Fibroblast of lung (primary cell): ENCODE measurements around the gene CDH15. TPM values are rescaled to one million over a fixed set of nuclear protein-coding genes. Genes with fewer than 3 reads are reported as not detected.

Source experiments
- DNase-seq, 2 donors: peaks; one replicate each; pipeline versions ENCODE4 v3.0.0 to v3.0.0-alpha.2; 2010; ENCODE audit warnings: low read depth in 2 of 2
- H2AFZ ChIP-seq: 2 replicates; pipeline ENCODE4 v1.5.1; 2012; ENCODE audit warnings: low read length, control low read depth, inconsistent platforms
- H3K27ac ChIP-seq: 2 replicates; pipeline ENCODE4 v1.5.1; 2011; ENCODE audit warnings: low read length, control low read depth; ENCODE audit not compliant: insufficient read depth
- H3K27me3 ChIP-seq: 2 replicates; pipeline ENCODE4 v1.5.1; 2011; ENCODE audit warnings: mild to moderate bottlenecking, low read length; ENCODE audit not compliant: control insufficient read depth, insufficient read depth
- H3K36me3 ChIP-seq: 2 replicates; pipeline ENCODE4 v1.5.1; 2011; ENCODE audit warnings: low read length; ENCODE audit not compliant: control insufficient read depth, insufficient read depth
- H3K4me1 ChIP-seq: 2 replicates; pipeline ENCODE4 v1.5.1; 2011; ENCODE audit warnings: low read length; ENCODE audit not compliant: control insufficient read depth, insufficient read depth; ENCODE audit errors: extremely low read depth
- H3K4me2 ChIP-seq: 2 replicates; pipeline ENCODE4 v1.5.1; 2011; ENCODE audit warnings: low read length, control low read depth; ENCODE audit not compliant: insufficient read depth; ENCODE audit errors: extremely low read depth
- H3K4me3 ChIP-seq, 4 experiments: fragments of 200-600 bp in 1 of 4; sonication (generic) in 1 of 4; replicated peaks in 1 of 4; 2 replicates each; pipeline ENCODE4 v1.5.1; 2011 to 2016; ENCODE audit warnings: low read length in 4 of 4, low read depth in 3 of 4, mild to moderate bottlenecking in 3 of 4, control low read depth in 2 of 4, inconsistent platforms in 1 of 4, mixed read lengths in 1 of 4; ENCODE audit not compliant: insufficient read depth in 1 of 4; ENCODE audit errors: control extremely low read depth in 1 of 4
- H3K79me2 ChIP-seq: 2 replicates; pipeline ENCODE4 v1.5.1; 2012; ENCODE audit warnings: mild to moderate bottlenecking, low read length, inconsistent platforms; ENCODE audit not compliant: control insufficient read depth, insufficient read depth
- H3K9ac ChIP-seq: 2 replicates; pipeline ENCODE4 v1.5.1; 2011; ENCODE audit warnings: mild to moderate bottlenecking, low read length, control low read depth; ENCODE audit not compliant: insufficient read depth
- H3K9me3 ChIP-seq: 2 replicates; pipeline ENCODE4 v1.5.1; 2012; ENCODE audit warnings: low read depth, low read length; ENCODE audit not compliant: control insufficient read depth, insufficient read depth
- H4K20me1 ChIP-seq: 2 replicates; pipeline ENCODE4 v1.5.1; 2011; ENCODE audit warnings: low read length; ENCODE audit not compliant: control insufficient read depth, insufficient read depth; ENCODE audit errors: extremely low read depth
- EZH2 ChIP-seq: IDR thresholded peaks from 2 replicates; pipeline ENCODE4 v1.5.1; 2012; ENCODE audit warnings: low read length, control low read depth, mild to moderate bottlenecking; ENCODE audit errors: missing control alignments
- polyA plus RNA-seq, 2 donors: library from polyadenylated mRNA; depleted of rRNA in 1 of 2; stranded (reverse) in 1 of 2; unstranded in 1 of 2; fragments of >200 nt; gene quantifications; 2 replicates each; pipeline ENCODE4 v1.2.1, GENCODE V29; 2011 to 2012; ENCODE audit warnings: missing spikeins in 1 of 2
- total RNA-seq: library from RNA; depleted of rRNA; stranded (reverse); fragments of >200 nt; gene quantifications from 2 replicates; pipeline ENCODE4 v1.2.1, GENCODE V29; 2014
- TF ChIP-seq, protein P1 (sequence below), 2 donors: IDR thresholded peaks in 1 of 2; conservative IDR thresholded peaks in 1 of 2; 1 replicate in 1 of 2; 2 replicates in 1 of 2; pipeline ENCODE4 v1.5.1; 2011 to 2012; ENCODE audit warnings: low read length in 2 of 2, control low read depth in 1 of 2, inconsistent platforms in 1 of 2, low read depth in 1 of 2, mild to moderate bottlenecking in 1 of 2

CDH15 gene
- total and polyA plus RNA-seq, 2 donors (not counting 1 experiment from before 2014, with no cell fraction given), result 0.10 to 0.99 TPM

DNA sequence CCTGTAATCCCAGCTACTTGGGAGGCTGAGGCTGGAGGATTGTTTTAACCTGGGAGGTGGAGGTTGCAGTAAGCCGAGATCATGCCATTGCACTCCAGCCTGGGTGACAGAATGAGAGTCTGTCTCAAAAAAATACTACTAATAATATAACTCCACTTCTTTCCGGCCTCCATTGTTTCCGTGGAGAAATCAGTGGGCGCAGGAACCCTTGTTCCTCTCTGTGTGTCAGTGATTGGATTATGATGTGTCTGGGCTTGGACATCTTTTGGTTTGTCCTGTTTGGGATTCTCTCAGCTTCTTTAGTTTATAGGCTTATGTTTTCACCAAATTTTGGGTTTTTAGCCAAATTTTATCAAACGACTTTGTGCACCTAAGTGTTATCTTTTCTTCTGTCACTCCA, 41.1 kb upstream of the CDH15 start:
- no peaks in the 10 kb centered on the region for H3K79me2 ChIP-seq
- no peak for TF ChIP-seq EZH2
- TF ChIP-seq, protein P1, sequence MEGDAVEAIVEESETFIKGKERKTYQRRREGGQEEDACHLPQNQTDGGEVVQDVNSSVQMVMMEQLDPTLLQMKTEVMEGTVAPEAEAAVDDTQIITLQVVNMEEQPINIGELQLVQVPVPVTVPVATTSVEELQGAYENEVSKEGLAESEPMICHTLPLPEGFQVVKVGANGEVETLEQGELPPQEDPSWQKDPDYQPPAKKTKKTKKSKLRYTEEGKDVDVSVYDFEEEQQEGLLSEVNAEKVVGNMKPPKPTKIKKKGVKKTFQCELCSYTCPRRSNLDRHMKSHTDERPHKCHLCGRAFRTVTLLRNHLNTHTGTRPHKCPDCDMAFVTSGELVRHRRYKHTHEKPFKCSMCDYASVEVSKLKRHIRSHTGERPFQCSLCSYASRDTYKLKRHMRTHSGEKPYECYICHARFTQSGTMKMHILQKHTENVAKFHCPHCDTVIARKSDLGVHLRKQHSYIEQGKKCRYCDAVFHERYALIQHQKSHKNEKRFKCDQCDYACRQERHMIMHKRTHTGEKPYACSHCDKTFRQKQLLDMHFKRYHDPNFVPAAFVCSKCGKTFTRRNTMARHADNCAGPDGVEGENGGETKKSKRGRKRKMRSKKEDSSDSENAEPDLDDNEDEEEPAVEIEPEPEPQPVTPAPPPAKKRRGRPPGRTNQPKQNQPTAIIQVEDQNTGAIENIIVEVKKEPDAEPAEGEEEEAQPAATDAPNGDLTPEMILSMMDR (conservative IDR thresholded peaks at IDR 0.05 in 1 of 2, IDR thresholded peaks at IDR 0.05 in 1 of 2; ENCODE audit: low read depth in 1 of 2, low read length in 2 of 2), result no peak
- H3K27me3 ChIP-seq, result no peaks in the 10 kb centered on the region
- H2AFZ ChIP-seq, result no peak overlapping the region
- H3K27ac ChIP-seq, result no peak overlapping the region
- no peaks in the 10 kb centered on the region for H3K4me1 ChIP-seq
- no peak overlapping the region for H3K4me2 ChIP-seq
- H3K9ac ChIP-seq, result no peak overlapping the region
- H4K20me1 ChIP-seq, result no peaks in the 10 kb centered on the region
- no peaks in the 10 kb centered on the region for H3K9me3 ChIP-seq
- H3K36me3 ChIP-seq, result peaks cover 7% of the 10 kb centered on the region
- no peak overlapping the region for H3K4me3 ChIP-seq
- DNase-seq, result no peak

DNA sequence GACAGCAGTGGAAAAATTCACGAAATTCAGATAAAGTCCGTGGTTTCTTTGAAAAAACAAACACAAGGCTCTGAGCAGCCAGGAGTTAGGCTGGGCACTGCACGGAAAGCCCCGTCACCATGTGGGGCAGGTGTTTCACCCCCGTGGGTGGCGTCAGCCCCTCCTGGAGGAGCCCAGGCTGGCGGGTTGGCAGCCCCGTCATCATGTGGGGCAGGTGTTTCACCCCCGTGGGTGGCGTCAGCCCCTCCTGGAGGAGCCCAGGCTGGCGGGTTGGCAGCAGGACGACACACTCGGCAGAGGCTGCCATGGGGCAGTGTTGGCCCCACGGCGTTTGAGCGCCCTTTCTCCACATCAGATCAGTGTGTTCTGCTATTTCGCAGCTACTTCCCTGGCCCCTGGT, 39.8 kb upstream of the CDH15 start:
- Histone ChIP-seq H4K20me1 (no peaks in the 10 kb centered on the region), H3K36me3 (peaks cover 7% of the 10 kb centered on the region), H3K4me3 (no peak overlapping the region), H3K4me2 (no peak overlapping the region), H3K27ac (no peak overlapping the region), H2AFZ (no peak overlapping the region), H3K9ac (no peak overlapping the region), H3K27me3 (no peaks in the 10 kb centered on the region), H3K79me2 (no peaks in the 10 kb centered on the region), H3K4me1 (no peaks in the 10 kb centered on the region), H3K9me3 (no peaks in the 10 kb centered on the region)
- TF ChIP-seq, protein P1 (conservative IDR thresholded peaks at IDR 0.05 in 1 of 2, IDR thresholded peaks at IDR 0.05 in 1 of 2; ENCODE audit: low read depth in 1 of 2, low read length in 2 of 2), result no peak
- no peak for TF ChIP-seq EZH2
- no peak for DNase-seq

DNA sequence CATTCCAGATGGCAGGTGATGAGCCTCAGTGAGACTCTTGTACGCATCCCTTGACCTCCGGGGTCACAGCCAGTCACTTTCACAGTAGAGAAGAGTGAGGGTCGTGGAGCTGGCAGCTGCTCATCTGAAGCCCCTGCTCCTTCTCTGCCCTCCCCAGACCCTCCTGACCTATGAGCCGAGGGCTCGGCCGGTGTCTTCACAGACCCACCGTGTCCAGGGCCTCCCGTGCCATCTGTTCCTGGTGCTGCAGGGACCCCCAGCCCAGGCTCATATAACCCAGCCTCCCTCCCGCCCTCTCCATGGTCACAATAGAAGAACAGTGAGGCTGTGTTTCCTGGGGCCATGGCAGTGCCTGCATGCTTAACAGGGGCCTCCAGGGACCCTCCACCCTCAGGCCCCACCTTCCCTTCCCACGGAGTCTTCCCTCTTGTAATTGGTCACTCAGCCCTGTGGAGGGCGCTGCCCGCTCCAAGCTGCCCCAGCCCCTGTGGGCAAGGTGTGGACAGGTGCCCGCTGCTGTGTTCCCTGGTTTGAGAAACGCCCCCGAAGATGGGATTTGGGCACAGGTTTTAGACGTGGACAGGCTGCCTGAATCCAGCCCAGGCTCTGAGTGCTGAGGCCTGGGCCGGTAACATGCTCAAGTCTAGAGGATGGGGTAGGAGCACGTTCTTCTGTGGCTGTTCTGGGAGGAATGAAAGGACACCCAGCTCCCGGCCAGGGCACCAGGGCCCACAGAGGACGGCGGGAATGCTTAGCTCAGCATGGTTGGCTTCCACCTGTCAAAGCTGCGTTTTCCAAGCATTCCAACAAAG, 39.1 kb upstream of the CDH15 start:
- Histone ChIP-seq H3K9me3 (no peaks in the 10 kb centered on the region), H3K27ac (no peak overlapping the region), H2AFZ (no peak overlapping the region), H4K20me1 (no peaks in the 10 kb centered on the region), H3K4me2 (no peak overlapping the region), H3K4me1 (no peaks in the 10 kb centered on the region), H3K27me3 (no peaks in the 10 kb centered on the region), H3K4me3 (no peak overlapping the region), H3K36me3 (peaks cover 7% of the 10 kb centered on the region), H3K79me2 (no peaks in the 10 kb centered on the region), H3K9ac (no peak overlapping the region)
- no peak for TF ChIP-seq EZH2
- TF ChIP-seq, protein P1 (conservative IDR thresholded peaks at IDR 0.05 in 1 of 2, IDR thresholded peaks at IDR 0.05 in 1 of 2; ENCODE audit: low read depth in 1 of 2, low read length in 2 of 2), result no peak
- no peak for DNase-seq
